Panc1 (cell line): Measurements from ENCODE around the gene UBLCP1. TPM values are rescaled to one million over a fixed set of nuclear protein-coding genes. Genes with fewer than 3 reads are reported as not detected.

Source experiments
- ATAC-seq: fragments of 200-7000 bp; cut with Tn5 transposase; 2 replicates; pipeline ENCODE4 v1.9.1; 2020; ENCODE audit warnings: mild to moderate bottlenecking, moderate library complexity
- BruUV-seq: library from RNA; stranded (reverse); fragments of 400-500 nt; replicated peaks from 2 replicates; lab custom pipeline; 2021; lab: Mats Ljungman, UMichigan
- CTCF ChIA-PET: fragments of 300-600 bp; sonication (Branson Sonifier 250); formaldehyde crosslinking; loops from one replicate; lab custom pipeline; 2022; ENCODE audit warnings: antibody characterized with exemption; lab: Charles Lee
- POLR2A ChIA-PET: fragments of 300-600 bp; sonication (Branson Sonifier 250); formaldehyde crosslinking; loops from one replicate; lab custom pipeline; 2022; ENCODE audit warnings: antibody characterized with exemption; lab: Charles Lee
- DNase-seq: peaks from one replicate; pipeline ENCODE4 v3.0.0-alpha.2; 2010; ENCODE audit warnings: low read depth, low spot score
- H3K27ac ChIP-seq: 2 replicates; pipeline ENCODE4 v1.5.1; 2011; ENCODE audit warnings: mild to moderate bottlenecking, low read length, inconsistent platforms
- H3K27me3 ChIP-seq: fragments of 200-500 bp; sonication (Bioruptor generic); 2 replicates; pipeline ENCODE4 v1.6.0; 2014; ENCODE audit warnings: low read length, inconsistent platforms; ENCODE audit not compliant: control insufficient read depth, insufficient read depth
- H3K36me3 ChIP-seq: fragments of 200-500 bp; sonication (Bioruptor generic); 2 replicates; pipeline ENCODE4 v1.5.1; 2014; ENCODE audit warnings: inconsistent platforms, mild to moderate bottlenecking, low read length, moderate library complexity; ENCODE audit not compliant: control insufficient read depth, insufficient read depth
- H3K4me1 ChIP-seq: 2 replicates; pipeline ENCODE4 v1.5.1; 2011; ENCODE audit warnings: inconsistent platforms, mild to moderate bottlenecking, low read length, moderate library complexity; ENCODE audit not compliant: control insufficient read depth, insufficient read depth
- H3K4me3 ChIP-seq, 2 experiments: 2 replicates each; pipeline ENCODE4 v1.5.1; 2011 to 2012; ENCODE audit warnings: low read depth in 2 of 2, low read length in 2 of 2, mild to moderate bottlenecking in 2 of 2, inconsistent platforms in 1 of 2, moderate library complexity in 1 of 2
- H3K9me3 ChIP-seq: fragments of 200-500 bp; sonication (Bioruptor generic); 2 replicates; pipeline ENCODE4 v1.5.1; 2014; ENCODE audit warnings: low read depth, mild to moderate bottlenecking, inconsistent platforms, low read length, moderate library complexity; ENCODE audit not compliant: control insufficient read depth, insufficient read depth
- CTCF ChIP-seq: fragments of 450-650 bp; IDR thresholded peaks from 2 replicates; pipeline ENCODE4 v1.5.1; 2017; ENCODE audit warnings: mild to moderate bottlenecking
- POLR2AphosphoS5 ChIP-seq: IDR thresholded peaks from 2 replicates; pipeline ENCODE4 v1.6.1; 2012; ENCODE audit warnings: mild to moderate bottlenecking, low read depth, low read length, moderate library complexity
- REST ChIP-seq, 2 experiments: IDR thresholded peaks; 2 replicates each; pipeline ENCODE4 v1.6.1; 2011 to 2012; ENCODE audit warnings: low read depth in 2 of 2, control low read depth in 1 of 2, low read length in 1 of 2, mild to moderate bottlenecking in 1 of 2, moderate library complexity in 1 of 2; ENCODE audit not compliant: insufficient read depth in 1 of 2
- SIN3A ChIP-seq: IDR thresholded peaks from 2 replicates; pipeline ENCODE4 v1.6.1; 2012; ENCODE audit warnings: low read depth, mild to moderate bottlenecking, low read length, moderate library complexity, borderline replicate concordance; ENCODE audit not compliant: insufficient read depth
- TCF7L2 ChIP-seq: IDR thresholded peaks from 2 replicates; pipeline ENCODE4 v1.6.1; 2011; ENCODE audit warnings: mild to moderate bottlenecking, low read depth, low read length, inconsistent platforms
- in situ Hi-C: cut with HindIII; loops from 2 replicates; pipeline ENCODE4 v1.10.0; 2016; ENCODE audit warnings: low sequenced_read_pairs, low pct_unique_long_range_greater_than_20kb
- intact Hi-C: fragments of 100-400 bp; cut with micrococcal nuclease; formaldehyde crosslinking; loops from one replicate; pipeline ENCODE4 v1.10.0; 2022; ENCODE audit not compliant: unreplicated experiment
- total RNA-seq: library from RNA; stranded (reverse); gene quantifications from one replicate; pipeline ENCODE4 v1.2.1, GENCODE V29; 2021; ENCODE audit not compliant: unreplicated experiment

UBLCP1 gene
- total RNA-seq, 1 experiment from 2014 or later, result 31.8 TPM

GRCh38 chr5:159319832-159320231 lies 56.7 kb downstream of the UBLCP1 start:
- POLR2A ChIA-PET, result no interaction called here
- CTCF ChIA-PET, result no interaction called here
- ATAC-seq (no peak), DNase-seq (no peak)
- Histone ChIP-seq H3K36me3 (no peaks in the 10 kb centered on the region), H3K4me1 (no peaks in the 10 kb centered on the region), H3K27ac (no peak overlapping the region), H3K9me3 (no peaks in the 10 kb centered on the region), H3K27me3 (peaks cover 3% of the 10 kb centered on the region; the same call in 1 of the 2 replicates), H3K4me3 (no peak overlapping the region)
- BruUV-seq, result no TSS peak
- TF ChIP-seq REST (IDR thresholded peaks at IDR 0.05; ENCODE audit: insufficient read depth in 1 of 2, low read depth in 2 of 2, low read length in 1 of 2), result no peak
- no peak for TF ChIP-seq SIN3A
- TF ChIP-seq CTCF, result no peak
- TF ChIP-seq POLR2AphosphoS5, result no peak
- no peak for TF ChIP-seq TCF7L2
- intact Hi-C loops, result loop anchor here (10.0 kb wide), 1 partner anchor 595 kb away; the partner anchor contains the start of gene ADRA1B
- in situ Hi-C loops, result no loop called here

- H3K36me3 ChIP-seq, result no peaks in the 10 kb centered on the region
- H3K9me3 ChIP-seq, result no peaks in the 10 kb centered on the region
- ATAC-seq, result no peak
- H3K4me1 ChIP-seq, result no peaks in the 10 kb centered on the region
- no peak for DNase-seq
- no peak overlapping the region for H3K27ac ChIP-seq
- ChIA-PET POLR2A (no interaction called here), CTCF (no interaction called here)
- intact Hi-C loops, result loop anchor here (10.0 kb wide), 1 partner anchor 593 kb away; the partner anchor contains the start of gene ADRA1B
- in situ Hi-C loops, result no loop called here
- BruUV-seq, result no TSS peak
- no peak overlapping the region for H3K4me3 ChIP-seq
- TF ChIP-seq TCF7L2 (no peak), POLR2AphosphoS5 (no peak), SIN3A (no peak), CTCF (no peak), REST (IDR thresholded peaks at IDR 0.05; ENCODE audit: insufficient read depth in 1 of 2, low read depth in 2 of 2, low read length in 1 of 2) (no peak)
- peaks cover 5% of the 10 kb centered on the region; the same call in 1 of the 2 replicates for H3K27me3 ChIP-seq
Observed at GRCh38 chr5:159322180-159322579, 59.1 kb downstream of the UBLCP1 start.
